GM18951 (cell line): Measurements from ENCODE around the gene DICER1.
"Not testable (repeated sequence)": the region's sequence is repeated elsewhere in the genome, so short reads cannot be mapped to it uniquely, and the experiment has no call there.

ENCODE experiments used
- POLR2A ChIP-seq: IDR thresholded peaks from 4 replicates; pipeline ENCODE4 v1.6.1; 2011; ENCODE audit warnings: mild to moderate bottlenecking; ENCODE audit not compliant: insufficient read length, insufficient read depth; ENCODE audit errors: extremely low read depth
- in situ Hi-C: fragments of 300-500 bp; cut with MboI; formaldehyde crosslinking; loops from one replicate; pipeline ENCODE4 v1.12.0; 2022; ENCODE audit warnings: low sequenced_read_pairs, mixed read lengths, inconsistent platforms; ENCODE audit not compliant: unreplicated experiment

The DICER1 gene

DNA sequence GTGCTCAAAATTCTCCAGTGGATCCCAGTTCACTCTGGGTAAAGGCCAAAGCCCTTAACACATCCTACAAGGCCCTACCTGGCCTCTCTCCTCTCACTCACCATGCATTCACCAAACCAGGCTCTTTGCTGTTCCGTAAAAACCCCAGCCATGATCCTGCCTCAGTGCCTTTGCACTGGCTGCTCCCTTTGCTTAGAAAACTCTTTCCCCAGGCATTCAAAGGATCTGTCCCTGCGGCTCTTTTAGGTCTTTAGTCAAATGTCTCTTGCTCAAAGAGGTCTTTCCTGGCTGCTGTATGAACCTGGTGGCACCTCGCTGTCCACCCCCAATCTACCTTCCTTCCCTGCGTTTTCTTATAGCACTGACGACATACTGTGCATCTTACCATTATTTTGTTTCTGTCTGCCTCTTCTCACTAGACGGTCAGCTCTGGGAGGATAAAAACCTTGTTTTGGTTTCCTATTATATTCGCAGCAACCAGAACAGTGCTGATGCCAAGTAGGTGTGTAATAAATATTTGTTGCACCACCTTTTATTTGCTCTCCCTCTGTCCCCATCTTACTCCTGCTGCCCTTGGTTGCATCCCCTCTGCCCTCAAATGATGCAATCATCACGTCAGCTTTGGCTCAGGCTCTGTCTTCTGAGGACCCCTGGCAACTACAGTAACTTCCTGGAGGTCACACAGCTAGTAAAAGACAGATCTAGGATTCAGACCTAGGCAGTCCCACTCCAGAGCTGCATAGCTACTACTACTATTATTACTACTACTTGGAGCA, 23.8 kb upstream of the DICER1 start:
- no peak for TF ChIP-seq POLR2A
- in situ Hi-C loops: no loop called here

DNA sequence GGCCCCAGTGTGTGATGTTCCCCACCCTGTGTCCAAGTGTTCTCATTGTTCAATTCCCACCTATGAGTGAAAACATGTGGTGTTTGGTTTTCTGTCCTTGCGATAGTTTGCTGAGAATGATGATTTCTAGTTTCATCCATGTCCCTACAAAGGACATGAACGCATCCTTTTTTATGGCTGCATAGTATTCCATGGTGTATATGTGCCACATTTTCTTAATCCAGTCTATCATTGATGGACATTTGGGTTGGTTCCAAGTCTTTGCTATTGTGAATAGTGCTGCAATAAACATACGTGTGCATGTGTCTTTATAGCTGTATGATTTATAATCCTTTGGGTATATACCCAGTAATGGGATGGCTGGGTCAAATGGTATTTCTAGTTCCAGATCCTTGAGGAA, 18.3 kb upstream of the DICER1 start:
- in situ Hi-C loops: not testable (repeated sequence)

DNA sequence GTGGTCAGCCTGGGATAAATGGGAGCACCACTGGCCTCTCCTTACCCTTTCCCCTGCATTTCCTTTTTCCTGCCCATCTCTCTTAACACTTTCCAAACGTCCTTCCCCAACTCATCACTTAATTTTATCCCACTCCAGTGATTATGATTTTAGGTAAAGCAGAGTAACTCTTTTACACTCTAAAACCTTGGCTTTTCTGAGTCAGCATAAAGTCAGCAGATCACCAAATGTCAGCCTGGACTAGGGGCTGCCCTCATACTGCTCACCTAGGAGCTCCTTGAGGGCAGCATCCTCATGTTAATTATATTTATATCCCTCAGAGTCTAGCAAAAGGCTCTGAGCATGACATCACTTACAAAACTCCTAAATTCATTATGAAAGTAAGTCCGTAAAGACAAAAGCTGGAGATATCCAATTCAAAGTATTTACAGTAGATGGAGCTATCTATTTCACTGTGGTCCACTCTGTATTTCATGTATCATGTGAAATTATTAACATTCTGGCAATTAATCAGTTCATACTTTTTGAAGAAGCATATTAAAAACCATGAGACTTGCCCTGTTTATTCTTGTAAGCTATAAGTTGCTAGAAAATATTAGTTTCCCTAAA, 17.0 kb upstream of the DICER1 start:
- no peak for TF ChIP-seq POLR2A
- in situ Hi-C loops: no loop called here

DNA sequence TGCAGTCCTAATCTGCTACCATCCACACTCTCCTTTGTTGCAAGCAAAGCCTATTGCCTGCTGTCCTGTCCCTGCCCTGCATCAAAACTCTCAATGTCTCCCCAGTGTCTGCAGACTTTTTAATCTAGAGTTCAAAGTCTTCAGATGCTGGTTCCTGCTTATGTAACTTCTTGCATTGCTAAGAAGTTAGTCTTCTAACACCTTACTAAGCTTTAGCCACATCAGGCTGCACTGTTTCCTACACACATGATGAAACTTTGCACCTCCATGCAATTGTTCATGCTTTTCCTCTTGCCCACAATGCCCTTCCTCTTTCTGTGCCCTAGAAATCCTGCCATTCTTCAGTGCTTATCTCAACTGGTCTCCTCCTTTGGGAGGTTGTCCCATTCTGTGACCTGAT, 16.2 kb upstream of the DICER1 start:
- no peak for TF ChIP-seq POLR2A
- in situ Hi-C loops: no loop called here

DNA sequence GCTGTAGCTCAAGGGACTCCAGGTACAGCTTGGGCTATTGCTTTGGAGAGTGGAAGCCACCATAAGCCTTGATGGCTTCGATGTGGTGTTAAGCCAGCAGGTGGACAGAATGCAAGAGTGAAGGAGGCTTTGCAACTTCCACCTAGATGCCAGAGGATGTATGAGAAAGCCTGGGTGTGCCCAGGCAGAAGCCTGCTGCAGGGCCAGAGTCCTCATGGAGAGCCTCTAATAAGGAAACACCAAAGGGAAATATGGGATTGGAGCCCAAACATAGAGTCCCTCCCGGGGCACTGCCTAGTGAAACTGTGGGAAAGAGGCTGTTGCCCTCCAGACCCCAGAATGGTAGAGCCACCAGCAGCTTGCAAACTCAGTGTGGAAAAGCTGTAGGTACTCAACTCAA, 9.8 kb upstream of the DICER1 start:
- TF ChIP-seq POLR2A: no peak

DNA sequence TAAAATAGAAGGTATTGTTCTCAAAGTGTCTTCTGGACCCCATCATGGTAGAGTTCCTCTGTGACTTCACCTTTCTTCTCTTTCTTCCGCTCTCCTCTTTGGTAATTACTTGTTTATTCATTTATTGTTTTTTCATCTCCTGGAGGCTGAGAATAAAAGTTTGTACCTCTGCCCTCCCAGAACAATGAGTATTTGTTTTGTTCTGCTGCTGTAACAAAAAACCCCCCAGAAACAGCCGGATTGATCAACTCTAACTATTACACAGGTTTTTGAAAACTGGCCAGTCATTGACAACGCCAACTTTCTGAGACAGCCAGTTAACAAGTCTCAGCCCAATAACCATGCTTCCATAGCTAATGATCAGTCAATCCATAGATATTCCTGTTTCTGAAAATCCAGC, 8.2 kb upstream of the DICER1 start:
- in situ Hi-C loops: no loop called here
- no peak for TF ChIP-seq POLR2A

More for the DNA sequence above, 9.8 kb upstream of the DICER1 start:
- in situ Hi-C loops: no loop called here

DNA sequence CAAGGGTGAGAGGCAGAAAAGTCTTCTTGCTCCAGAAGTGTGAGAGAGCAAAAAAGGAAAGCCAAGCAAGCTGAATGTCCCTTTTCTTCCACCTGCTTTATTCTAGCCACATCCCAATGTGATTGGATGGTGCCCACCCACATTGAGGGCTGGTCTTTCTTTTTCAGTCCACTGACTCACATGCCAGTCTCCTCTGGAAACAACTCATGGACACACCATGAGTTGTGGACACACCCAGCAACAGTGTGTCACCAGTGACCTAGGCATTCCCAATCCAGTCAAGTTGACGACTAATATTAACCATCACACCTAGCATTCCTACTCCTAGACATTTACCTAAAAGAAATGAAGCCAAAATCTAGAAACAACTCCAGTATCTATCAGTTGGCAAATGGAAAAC, 7.2 kb upstream of the DICER1 start:
- no peak for TF ChIP-seq POLR2A
- in situ Hi-C loops: no loop called here

DNA sequence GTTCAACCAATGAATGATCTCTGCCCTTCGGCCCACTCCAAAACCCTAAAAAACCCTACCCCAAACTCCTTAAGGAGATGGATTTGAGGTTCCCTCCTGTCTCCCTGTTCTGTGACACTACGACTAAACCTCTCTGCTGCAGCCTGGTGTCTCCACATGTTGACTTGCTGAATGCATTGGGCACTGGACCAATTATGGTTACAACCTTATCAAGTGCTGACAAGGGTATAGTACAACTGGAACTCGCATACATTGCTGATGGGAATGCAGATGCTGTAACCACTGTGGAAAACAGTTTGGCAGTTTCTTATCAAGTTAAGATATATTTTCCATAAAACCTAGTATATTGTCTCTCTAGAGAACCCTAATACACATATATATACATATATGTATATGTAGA, 6.3 kb upstream of the DICER1 start:
- TF ChIP-seq POLR2A: no peak
- in situ Hi-C loops: no loop called here

DNA sequence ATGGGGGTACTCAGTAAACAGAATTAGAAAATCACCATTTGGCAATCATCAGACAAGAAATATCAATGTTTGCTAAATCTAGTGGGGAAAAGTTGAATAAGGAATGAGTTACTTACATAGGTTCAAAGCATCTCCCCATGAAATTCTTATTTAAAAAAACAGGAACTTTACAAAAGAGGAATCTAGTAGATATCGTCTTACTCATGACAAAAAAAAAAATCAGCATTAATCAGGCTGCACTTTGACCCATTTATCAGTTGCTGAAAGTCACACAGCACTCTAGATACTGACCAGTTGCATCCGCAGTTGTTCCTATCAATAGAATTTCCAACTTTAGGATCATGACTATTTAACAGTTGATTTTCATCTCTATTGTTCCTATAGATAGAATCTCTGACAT, 5.8 kb upstream of the DICER1 start:
- no peak for TF ChIP-seq POLR2A

DNA sequence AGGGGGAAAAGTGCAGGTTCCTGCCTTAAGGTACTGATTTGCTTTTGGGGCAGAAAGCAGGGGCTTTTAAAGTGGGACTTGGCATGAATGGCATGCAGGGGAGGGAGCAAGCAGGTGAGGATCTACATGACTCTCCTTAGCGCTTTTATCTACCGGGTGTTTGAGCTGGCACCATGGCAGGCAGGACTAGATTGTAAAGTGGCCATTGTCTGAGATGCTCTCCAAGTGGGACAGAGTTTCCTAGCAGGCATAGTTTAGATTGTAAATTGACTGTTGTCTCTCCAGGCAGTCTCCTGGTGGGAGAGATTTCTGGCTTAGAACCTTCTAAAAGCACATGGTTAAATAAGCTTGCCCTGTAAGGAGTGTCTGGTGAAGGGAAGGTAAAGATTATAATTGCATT, 5.3 kb upstream of the DICER1 start:
- in situ Hi-C loops: no loop called here
- TF ChIP-seq POLR2A: no peak

More for the DNA sequence above, 5.8 kb upstream of the DICER1 start:
- in situ Hi-C loops: no loop called here

DNA sequence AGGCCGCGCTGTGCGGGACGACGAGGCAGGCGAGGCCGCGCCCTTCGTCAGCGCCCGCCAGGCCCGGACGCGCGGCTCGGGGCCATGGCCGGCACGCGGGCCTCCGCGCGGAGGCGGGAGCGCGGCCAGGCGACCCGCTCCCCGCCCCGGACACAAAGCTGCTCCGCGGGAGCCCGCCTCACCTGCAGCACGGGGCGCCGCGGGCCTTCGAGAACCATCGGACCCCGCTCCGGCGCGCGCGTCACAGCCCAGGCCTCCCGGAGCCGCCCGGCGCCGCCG, 342 bp downstream of the DICER1 start:
- no peak for TF ChIP-seq POLR2A
- in situ Hi-C loops: no loop called here

DNA sequence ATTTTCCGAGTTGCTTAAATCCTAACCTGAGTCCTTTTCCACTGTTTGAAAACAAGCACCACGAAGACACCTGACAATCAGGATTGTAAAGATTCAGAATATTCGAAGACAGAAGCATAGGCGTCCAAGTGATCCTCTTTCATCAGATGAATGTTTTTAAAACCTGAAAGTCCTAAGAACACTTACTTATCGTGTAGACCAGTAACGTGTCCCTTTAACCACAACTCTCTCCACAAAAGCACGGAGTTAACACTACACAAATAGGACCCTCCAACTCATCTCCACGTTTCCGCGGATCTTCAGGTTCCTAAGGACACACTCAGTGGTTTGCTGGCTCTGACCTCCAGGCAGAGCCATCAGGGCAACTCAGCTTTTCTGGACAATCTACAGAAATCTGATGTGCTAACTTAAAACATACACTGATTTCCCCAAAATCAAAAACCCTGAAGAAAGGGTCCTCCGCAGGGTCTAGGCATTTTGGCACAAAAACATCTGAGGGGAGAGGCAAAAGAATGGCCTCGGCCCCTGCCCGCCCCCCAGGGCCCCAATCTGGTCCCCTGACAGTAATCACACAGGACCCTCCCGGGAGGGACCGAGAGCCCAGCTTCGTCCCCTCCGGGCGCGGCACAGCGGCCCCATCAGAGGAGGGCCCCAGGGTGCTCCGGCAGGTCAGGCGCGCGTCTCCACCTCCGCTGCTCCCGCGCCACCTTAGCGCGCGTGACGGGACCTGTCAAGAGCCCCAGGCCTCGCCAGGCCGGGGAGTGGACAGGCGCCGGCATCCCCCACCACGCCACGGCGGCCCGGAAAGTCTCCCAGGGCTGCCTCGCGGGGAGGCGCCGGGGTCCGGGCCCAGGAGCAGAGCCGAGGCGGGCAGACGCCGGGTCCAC, 925 bp downstream of the DICER1 start:
- in situ Hi-C loops: no loop called here
- TF ChIP-seq POLR2A: no peak

DNA sequence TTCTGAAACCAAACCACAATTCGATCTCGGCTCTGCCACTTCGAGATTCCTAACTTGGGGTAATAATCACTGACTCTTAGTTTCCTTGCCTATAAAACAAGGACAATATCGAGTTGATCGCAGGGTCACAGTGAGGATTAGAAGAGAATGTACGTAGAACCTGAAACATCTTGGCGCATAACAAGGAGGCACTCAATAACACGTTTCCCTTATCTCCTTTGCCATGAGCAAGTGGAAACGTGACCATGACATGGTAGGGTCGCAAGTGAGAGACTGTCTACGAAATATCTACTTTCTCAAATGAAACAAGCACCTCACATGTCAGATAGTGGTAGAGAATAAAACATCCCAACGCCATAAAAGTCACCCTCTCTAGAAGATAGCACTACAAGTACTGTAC, 2.3 kb downstream of the DICER1 start:
- no peak for TF ChIP-seq POLR2A
- in situ Hi-C loops: no loop called here

DNA sequence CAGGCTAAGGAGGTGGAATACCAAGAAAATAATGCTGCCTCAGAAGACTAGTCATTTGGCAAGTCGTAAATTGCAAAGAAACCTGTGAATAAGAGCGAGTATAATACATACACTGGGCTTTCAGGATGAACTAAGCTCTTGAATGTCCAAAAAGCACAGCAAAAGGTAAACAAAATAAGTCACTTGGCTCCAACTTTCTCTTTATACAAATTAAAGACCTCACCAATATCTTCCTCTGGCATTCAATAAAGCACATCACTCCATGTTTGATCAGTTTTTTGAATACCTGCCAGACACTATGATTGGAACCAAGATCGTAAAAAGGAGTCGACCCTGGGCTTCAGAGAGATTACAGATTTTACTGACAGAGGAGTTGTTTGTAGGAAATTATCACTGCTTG, 3.5 kb downstream of the DICER1 start:
- in situ Hi-C loops: no loop called here

More for the DNA sequence above, 3.5 kb downstream of the DICER1 start:
- no peak for TF ChIP-seq POLR2A
